HEK293 (cell line): ENCODE results near the gene DNASE2.

Experiments used
- HOXD13 ChIP-seq: sonication (generic); formaldehyde crosslinking; IDR thresholded peaks from 2 replicates; pipeline ENCODE4 v1.8.0; 2022; ENCODE audit warnings: missing genetic modification reagents, borderline replicate concordance
- MEIS1 ChIP-seq: sonication (generic); formaldehyde crosslinking; IDR thresholded peaks from 2 replicates; pipeline ENCODE4 v1.8.1; 2022; ENCODE audit warnings: missing genetic modification reagents, mild to moderate bottlenecking, borderline replicate concordance
- RBAK ChIP-seq: fragments of 450-650 bp; formaldehyde crosslinking; IDR thresholded peaks from 2 replicates; pipeline ENCODE4 v1.5.1; 2016; ENCODE audit warnings: missing biosample characterization, missing genetic modification characterization
- SETDB1 ChIP-seq: IDR thresholded peaks from one replicate; pipeline ENCODE4 v1.6.1; 2017; ENCODE audit warnings: mild to moderate bottlenecking, low read length, moderate library complexity, mixed read lengths; ENCODE audit not compliant: insufficient read length
- SP2 ChIP-seq: fragments of 450-650 bp; formaldehyde crosslinking; IDR thresholded peaks from 2 replicates; pipeline ENCODE4 v1.5.1; 2016; ENCODE audit warnings: missing biosample characterization, missing genetic modification characterization
- SP3 ChIP-seq: fragments of 450-650 bp; formaldehyde crosslinking; IDR thresholded peaks from 2 replicates; pipeline ENCODE4 v1.5.1; 2016; ENCODE audit warnings: missing biosample characterization, missing genetic modification characterization
- ZBTB1 ChIP-seq: fragments of 450-650 bp; formaldehyde crosslinking; IDR thresholded peaks from 2 replicates; pipeline ENCODE4 v1.5.1; 2016; ENCODE audit warnings: missing biosample characterization, missing genetic modification characterization
- ZBTB21 ChIP-seq: fragments of 450-650 bp; formaldehyde crosslinking; IDR thresholded peaks from 2 replicates; pipeline ENCODE4 v1.5.1; 2017; ENCODE audit warnings: missing biosample characterization, missing genetic modification characterization
- ZEB2 ChIP-seq: fragments of 450-650 bp; formaldehyde crosslinking; IDR thresholded peaks from 2 replicates; pipeline ENCODE4 v1.5.1; 2016; ENCODE audit warnings: missing biosample characterization, missing genetic modification characterization
- ZFHX2 ChIP-seq: fragments of 450-650 bp; formaldehyde crosslinking; conservative IDR thresholded peaks from 2 replicates; pipeline ENCODE4 v1.5.1; 2016; ENCODE audit warnings: missing biosample characterization, missing genetic modification characterization
- ZNF121 ChIP-seq: fragments of 450-650 bp; formaldehyde crosslinking; IDR thresholded peaks from 2 replicates; pipeline ENCODE4 v1.5.1; 2016; ENCODE audit warnings: missing biosample characterization, missing genetic modification characterization
- ZNF132 ChIP-seq: fragments of 450-650 bp; formaldehyde crosslinking; IDR thresholded peaks from 2 replicates; pipeline ENCODE4 v1.5.1; 2017; ENCODE audit warnings: missing biosample characterization, missing genetic modification characterization, borderline replicate concordance
- ZNF133 ChIP-seq: fragments of 450-650 bp; formaldehyde crosslinking; IDR thresholded peaks from 2 replicates; pipeline ENCODE4 v1.5.1; 2016; ENCODE audit warnings: missing biosample characterization, missing genetic modification characterization
- ZNF16 ChIP-seq: fragments of 450-650 bp; formaldehyde crosslinking; IDR thresholded peaks from 2 replicates; pipeline ENCODE4 v1.5.1; 2016; ENCODE audit warnings: low read depth, missing biosample characterization, missing genetic modification characterization
- ZNF202 ChIP-seq: fragments of 450-650 bp; formaldehyde crosslinking; IDR thresholded peaks from 2 replicates; pipeline ENCODE4 v1.5.1; 2016; ENCODE audit warnings: missing biosample characterization, missing genetic modification characterization, borderline replicate concordance
- ZNF292 ChIP-seq: fragments of 450-650 bp; formaldehyde crosslinking; IDR thresholded peaks from 2 replicates; pipeline ENCODE4 v1.5.1; 2016; ENCODE audit warnings: low read depth, missing biosample characterization, missing genetic modification characterization, borderline replicate concordance
- ZNF311 ChIP-seq: fragments of 450-650 bp; formaldehyde crosslinking; IDR thresholded peaks from 2 replicates; pipeline ENCODE4 v1.5.1; 2017; ENCODE audit warnings: missing biosample characterization, missing genetic modification characterization, borderline replicate concordance
- ZNF341 ChIP-seq: fragments of 450-650 bp; formaldehyde crosslinking; IDR thresholded peaks from 2 replicates; pipeline ENCODE4; 2016; ENCODE audit warnings: low read depth, missing biosample characterization, missing genetic modification characterization
- ZNF394 ChIP-seq: fragments of 450-650 bp; formaldehyde crosslinking; IDR thresholded peaks from 2 replicates; pipeline ENCODE4 v1.5.1; 2016; ENCODE audit warnings: missing biosample characterization, missing genetic modification characterization, mild to moderate bottlenecking, moderate library complexity, borderline replicate concordance
- ZNF48 ChIP-seq: fragments of 450-650 bp; formaldehyde crosslinking; IDR thresholded peaks from 2 replicates; pipeline ENCODE4 v1.5.1; 2016; ENCODE audit warnings: missing biosample characterization, missing genetic modification characterization
- ZNF561 ChIP-seq: fragments of 450-650 bp; IDR thresholded peaks from 2 replicates; pipeline ENCODE4 v1.5.1; 2018; ENCODE audit warnings: missing biosample characterization, missing genetic modification characterization, borderline replicate concordance
- ZNF629 ChIP-seq: fragments of 450-650 bp; formaldehyde crosslinking; IDR thresholded peaks from 2 replicates; pipeline ENCODE4 v1.5.1; 2017; ENCODE audit warnings: missing biosample characterization, missing genetic modification characterization
- ZNF747 ChIP-seq: fragments of 450-650 bp; formaldehyde crosslinking; IDR thresholded peaks from 2 replicates; pipeline ENCODE4 v1.5.1; 2016; ENCODE audit warnings: missing biosample characterization, missing genetic modification characterization
- ZNF776 ChIP-seq: fragments of 450-650 bp; formaldehyde crosslinking; IDR thresholded peaks from 2 replicates; pipeline ENCODE4 v1.5.0; 2017; ENCODE audit warnings: missing biosample characterization, missing genetic modification characterization, borderline replicate concordance
- ZNF843 ChIP-seq: fragments of 450-650 bp; formaldehyde crosslinking; IDR thresholded peaks from 2 replicates; pipeline ENCODE4 v1.5.1; 2016; ENCODE audit warnings: missing biosample characterization, missing genetic modification characterization
- TF ChIP-seq, protein P1 (sequence below): fragments of 450-650 bp; formaldehyde crosslinking; IDR thresholded peaks from 2 replicates; pipeline ENCODE4 v1.5.1; 2016; ENCODE audit warnings: missing biosample characterization, missing genetic modification characterization
- TF ChIP-seq, protein P2 (sequence below): fragments of 450-650 bp; formaldehyde crosslinking; IDR thresholded peaks from 2 replicates; pipeline ENCODE4 v1.5.1; 2016; ENCODE audit warnings: missing biosample characterization, missing genetic modification characterization
- TF ChIP-seq, protein P3 (sequence below): fragments of 450-650 bp; formaldehyde crosslinking; IDR thresholded peaks from 2 replicates; pipeline ENCODE4 v1.5.1; 2016; ENCODE audit warnings: missing biosample characterization, missing genetic modification characterization
- TF ChIP-seq, protein P4 (sequence below): fragments of 450-650 bp; formaldehyde crosslinking; optimal IDR thresholded peaks from 2 replicates; pipeline ENCODE3; 2016; ENCODE audit warnings: missing biosample characterization, mild to moderate bottlenecking, missing genetic modification characterization
- TF ChIP-seq, protein P5 (sequence below): fragments of 450-650 bp; formaldehyde crosslinking; IDR thresholded peaks from 2 replicates; pipeline ENCODE4 v1.5.1; 2016; ENCODE audit warnings: missing biosample characterization, missing genetic modification characterization
- TF ChIP-seq, protein P6 (sequence below): fragments of 450-650 bp; formaldehyde crosslinking; IDR thresholded peaks from 2 replicates; pipeline ENCODE4 v1.5.1; 2016; ENCODE audit warnings: missing biosample characterization, missing genetic modification characterization

DNASE2 gene

DNA sequence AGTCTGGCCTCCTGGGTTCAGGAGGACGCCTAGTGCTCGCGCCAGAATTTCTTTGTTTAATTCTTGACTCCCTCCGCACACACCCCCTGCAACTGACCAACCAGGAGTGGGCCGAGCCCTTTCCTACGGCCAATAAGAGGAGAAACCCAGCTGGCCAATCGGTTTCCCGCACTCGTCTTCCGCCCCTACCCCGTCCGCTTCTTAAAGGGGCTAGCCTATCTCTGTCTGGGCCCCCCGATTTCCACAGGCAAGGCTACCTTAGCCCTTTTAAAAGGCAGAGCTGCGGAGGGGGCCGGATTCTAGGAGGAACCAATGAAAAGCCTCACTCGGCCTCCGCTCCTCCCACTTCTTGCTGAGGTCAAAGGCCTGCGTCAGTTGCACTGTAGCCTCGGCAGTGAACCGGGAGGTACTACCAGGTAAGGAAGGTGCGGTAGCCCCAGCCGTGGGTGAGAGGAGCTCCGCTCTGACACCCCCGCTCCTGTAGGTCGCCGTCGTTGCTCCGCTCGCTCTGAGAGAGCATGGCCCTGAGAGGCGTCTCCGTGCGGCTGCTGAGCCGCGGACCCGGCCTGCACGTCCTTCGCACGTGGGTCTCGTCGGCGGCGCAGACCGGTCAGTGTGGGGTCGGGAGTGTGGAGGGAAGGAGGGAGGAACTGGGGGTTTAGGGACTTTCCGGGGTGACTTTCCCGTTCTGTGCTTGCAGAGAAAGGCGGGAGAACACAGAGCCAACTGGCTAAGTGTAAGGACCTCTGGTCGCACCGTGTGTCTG is 9.7 kb upstream of the DNASE2 start, which contains the start of gene GCDH (continued):
- no peak for TF ChIP-seq ZNF48 (tag by site-specific recombination)
- no peak for TF ChIP-seq ZNF843 (tag by site-specific recombination)
- no peak for TF ChIP-seq ZBTB1 (tag by site-specific recombination)
- TF ChIP-seq, protein P1, sequence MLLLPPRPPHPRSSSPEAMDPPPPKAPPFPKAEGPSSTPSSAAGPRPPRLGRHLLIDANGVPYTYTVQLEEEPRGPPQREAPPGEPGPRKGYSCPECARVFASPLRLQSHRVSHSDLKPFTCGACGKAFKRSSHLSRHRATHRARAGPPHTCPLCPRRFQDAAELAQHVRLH (tag by site-specific recombination): no peak
- TF ChIP-seq ZNF311 (tag by site-specific recombination): no peak
- no peak for TF ChIP-seq ZNF341 (tag by site-specific recombination)
- TF ChIP-seq ZNF16 (tag by site-specific recombination): no peak
- TF ChIP-seq HOXD13 (CRISPR knock-in tag): no peak
- TF ChIP-seq, protein P2, sequence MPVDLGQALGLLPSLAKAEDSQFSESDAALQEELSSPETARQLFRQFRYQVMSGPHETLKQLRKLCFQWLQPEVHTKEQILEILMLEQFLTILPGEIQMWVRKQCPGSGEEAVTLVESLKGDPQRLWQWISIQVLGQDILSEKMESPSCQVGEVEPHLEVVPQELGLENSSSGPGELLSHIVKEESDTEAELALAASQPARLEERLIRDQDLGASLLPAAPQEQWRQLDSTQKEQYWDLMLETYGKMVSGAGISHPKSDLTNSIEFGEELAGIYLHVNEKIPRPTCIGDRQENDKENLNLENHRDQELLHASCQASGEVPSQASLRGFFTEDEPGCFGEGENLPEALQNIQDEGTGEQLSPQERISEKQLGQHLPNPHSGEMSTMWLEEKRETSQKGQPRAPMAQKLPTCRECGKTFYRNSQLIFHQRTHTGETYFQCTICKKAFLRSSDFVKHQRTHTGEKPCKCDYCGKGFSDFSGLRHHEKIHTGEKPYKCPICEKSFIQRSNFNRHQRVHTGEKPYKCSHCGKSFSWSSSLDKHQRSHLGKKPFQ (tag by site-specific recombination): no peak
- peak; percentile 91 for TF ChIP-seq ZNF629 (tag by site-specific recombination)
- TF ChIP-seq ZNF776: no peak
- TF ChIP-seq, protein P3, sequence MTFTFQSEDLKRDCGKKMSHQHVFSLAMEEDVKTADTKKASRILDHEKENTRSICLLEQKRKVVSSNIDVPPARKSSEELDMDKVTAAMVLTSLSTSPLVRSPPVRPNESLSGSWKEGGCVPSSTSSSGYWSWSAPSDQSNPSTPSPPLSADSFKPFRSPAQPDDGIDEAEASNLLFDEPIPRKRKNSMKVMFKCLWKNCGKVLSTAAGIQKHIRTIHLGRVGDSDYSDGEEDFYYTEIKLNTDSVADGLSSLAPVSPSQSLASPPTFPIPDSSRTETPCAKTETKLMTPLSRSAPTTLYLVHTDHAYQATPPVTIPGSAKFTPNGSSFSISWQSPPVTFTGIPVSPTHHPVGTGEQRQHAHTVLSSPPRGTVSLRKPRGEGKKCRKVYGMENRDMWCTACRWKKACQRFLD (tag by site-specific recombination): peak; percentile 70; the same call in 1 of the 2 replicates
- no peak for TF ChIP-seq ZNF121 (tag by site-specific recombination)
- TF ChIP-seq SP3: peak; percentile 96
- no peak for TF ChIP-seq ZNF561 (tag by site-specific recombination)
- TF ChIP-seq ZNF292 (tag by site-specific recombination): no peak
- TF ChIP-seq ZNF747: no peak
- TF ChIP-seq, protein P4, sequence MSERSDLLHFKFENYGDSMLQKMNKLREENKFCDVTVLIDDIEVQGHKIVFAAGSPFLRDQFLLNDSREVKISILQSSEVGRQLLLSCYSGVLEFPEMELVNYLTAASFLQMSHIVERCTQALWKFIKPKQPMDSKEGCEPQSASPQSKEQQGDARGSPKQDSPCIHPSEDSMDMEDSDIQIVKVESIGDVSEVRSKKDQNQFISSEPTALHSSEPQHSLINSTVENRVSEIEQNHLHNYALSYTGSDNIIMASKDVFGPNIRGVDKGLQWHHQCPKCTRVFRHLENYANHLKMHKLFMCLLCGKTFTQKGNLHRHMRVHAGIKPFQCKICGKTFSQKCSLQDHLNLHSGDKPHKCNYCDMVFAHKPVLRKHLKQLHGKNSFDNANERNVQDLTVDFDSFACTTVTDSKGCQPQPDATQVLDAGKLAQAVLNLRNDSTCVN (tag by site-specific recombination): peak; percentile 13
- TF ChIP-seq SETDB1: no peak
- TF ChIP-seq ZEB2 (tag by site-specific recombination): no peak
- TF ChIP-seq, protein P5, sequence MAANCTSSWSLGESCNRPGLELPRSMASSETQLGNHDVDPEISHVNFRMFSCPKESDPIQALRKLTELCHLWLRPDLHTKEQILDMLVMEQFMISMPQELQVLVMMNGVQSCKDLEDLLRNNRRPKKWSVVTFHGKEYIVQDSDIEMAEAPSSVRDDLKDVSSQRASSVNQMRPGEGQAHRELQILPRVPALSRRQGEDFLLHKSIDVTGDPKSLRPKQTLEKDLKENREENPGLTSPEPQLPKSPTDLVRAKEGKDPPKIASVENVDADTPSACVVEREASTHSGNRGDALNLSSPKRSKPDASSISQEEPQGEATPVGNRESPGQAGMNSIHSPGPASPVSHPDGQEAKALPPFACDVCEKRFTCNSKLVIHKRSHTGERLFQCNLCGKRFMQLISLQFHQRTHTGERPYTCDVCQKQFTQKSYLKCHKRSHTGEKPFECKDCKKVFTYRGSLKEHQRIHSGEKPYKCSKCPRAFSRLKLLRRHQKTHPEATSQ (tag by site-specific recombination): no peak; the same call in 1 of the 2 replicates
- no peak for TF ChIP-seq ZNF132 (tag by site-specific recombination)
- peak; percentile 72 for TF ChIP-seq ZBTB21
- peak; percentile 50 for TF ChIP-seq ZFHX2 (tag by site-specific recombination)
- no peak for TF ChIP-seq MEIS1 (CRISPR knock-in tag)
- TF ChIP-seq SP2 (tag by site-specific recombination): peak; percentile 95
- TF ChIP-seq ZNF394: no peak; the same call in 1 of the 2 replicates
- no peak for TF ChIP-seq RBAK (tag by site-specific recombination)
- no peak for TF ChIP-seq ZNF133 (tag by site-specific recombination)
- TF ChIP-seq, protein P6, sequence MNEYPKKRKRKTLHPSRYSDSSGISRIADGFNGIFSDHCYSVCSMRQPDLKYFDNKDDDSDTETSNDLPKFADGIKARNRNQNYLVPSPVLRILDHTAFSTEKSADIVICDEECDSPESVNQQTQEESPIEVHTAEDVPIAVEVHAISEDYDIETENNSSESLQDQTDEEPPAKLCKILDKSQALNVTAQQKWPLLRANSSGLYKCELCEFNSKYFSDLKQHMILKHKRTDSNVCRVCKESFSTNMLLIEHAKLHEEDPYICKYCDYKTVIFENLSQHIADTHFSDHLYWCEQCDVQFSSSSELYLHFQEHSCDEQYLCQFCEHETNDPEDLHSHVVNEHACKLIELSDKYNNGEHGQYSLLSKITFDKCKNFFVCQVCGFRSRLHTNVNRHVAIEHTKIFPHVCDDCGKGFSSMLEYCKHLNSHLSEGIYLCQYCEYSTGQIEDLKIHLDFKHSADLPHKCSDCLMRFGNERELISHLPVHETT (tag by site-specific recombination): no peak
- TF ChIP-seq ZNF202 (tag by site-specific recombination): no peak
- TF ChIP-seq, all 188 proteins: peak for 25
